RWPE2 (cell line): Measurements from ENCODE around the gene PROSER3.

ENCODE experiments used
- ATAC-seq: fragments of 200-7000 bp; cut with Tn5 transposase; 3 replicates; pipeline ENCODE4 v1.9.1; 2021; ENCODE audit warnings: low read depth
- DNase-seq: peaks from one replicate; pipeline ENCODE4 v3.0.0-alpha.2; 2020; ENCODE audit warnings: low spot score
- H3K27ac ChIP-seq: fragments of 450-650 bp; 2 replicates; pipeline ENCODE4 v1.5.1; 2017; ENCODE audit warnings: mild to moderate bottlenecking; ENCODE audit not compliant: poor library complexity, severe bottlenecking
- H3K27me3 ChIP-seq: fragments of 250-450 bp; sonication (Bioruptor Pico); 2 replicates; pipeline ENCODE4 v1.5.1; 2021; ENCODE audit warnings: mild to moderate bottlenecking, moderate library complexity; ENCODE audit not compliant: insufficient read depth, poor library complexity, severe bottlenecking
- H3K36me3 ChIP-seq: fragments of 250-450 bp; sonication (Bioruptor Pico); 2 replicates; pipeline ENCODE4 v1.5.1; 2020; ENCODE audit warnings: low read depth, mild to moderate bottlenecking, moderate library complexity
- H3K4me1 ChIP-seq: fragments of 250-450 bp; sonication (Bioruptor Pico); 2 replicates; pipeline ENCODE4 v1.5.1; 2021; ENCODE audit warnings: mild to moderate bottlenecking, moderate library complexity; ENCODE audit not compliant: insufficient read depth, poor library complexity, severe bottlenecking
- H3K4me3 ChIP-seq: fragments of 250-450 bp; sonication (Bioruptor Pico); 2 replicates; pipeline ENCODE4 v1.5.1; 2021; ENCODE audit warnings: mild to moderate bottlenecking, moderate library complexity; ENCODE audit not compliant: severe bottlenecking
- H3K9me3 ChIP-seq: fragments of 250-450 bp; sonication (Bioruptor Pico); 2 replicates; pipeline ENCODE4 v1.5.1; 2021; ENCODE audit warnings: mild to moderate bottlenecking, moderate library complexity; ENCODE audit not compliant: severe bottlenecking
- CTCF ChIP-seq: fragments of 450-650 bp; IDR thresholded peaks from one replicate; pipeline ENCODE4 v1.5.1; 2017; ENCODE audit warnings: mild to moderate bottlenecking, moderate library complexity; ENCODE audit not compliant: poor library complexity, severe bottlenecking

The PROSER3 gene

GRCh38 chr19:35796645-35797542 is 38.9 kb downstream of the PROSER3 start:
- no peaks in the 10 kb centered on the region for H3K36me3 ChIP-seq
- H3K4me1 ChIP-seq: no peaks in the 10 kb centered on the region
- DNase-seq (no peak), ATAC-seq (no peak)
- no peaks in the 10 kb centered on the region for H3K27me3 ChIP-seq
- no peak for TF ChIP-seq CTCF
- H3K9me3 ChIP-seq: no peaks in the 10 kb centered on the region
- no peak overlapping the region for H3K27ac ChIP-seq
- H3K4me3 ChIP-seq: no peak overlapping the region

GRCh38 chr19:35797663-35798062 is 39.7 kb downstream of the PROSER3 start:
- no peaks in the 10 kb centered on the region for H3K4me1 ChIP-seq
- no peak for TF ChIP-seq CTCF

GRCh38 chr19:35801828-35802227 is 43.9 kb downstream of the PROSER3 start:
- Histone ChIP-seq H3K27ac (no peak overlapping the region), H3K9me3 (no peaks in the 10 kb centered on the region), H3K4me1 (no peaks in the 10 kb centered on the region), H3K27me3 (no peaks in the 10 kb centered on the region), H3K4me3 (no peak overlapping the region), H3K36me3 (no peaks in the 10 kb centered on the region)
- ATAC-seq (no peak), DNase-seq (no peak)
- no peak for TF ChIP-seq CTCF

More at GRCh38 chr19:35797663-35798062, 39.7 kb downstream of the PROSER3 start:
- no peak overlapping the region for H3K27ac ChIP-seq
- no peaks in the 10 kb centered on the region for H3K36me3 ChIP-seq
- H3K4me3 ChIP-seq: no peak overlapping the region
- no peak; the same call in 2 of the 3 replicates for ATAC-seq
- no peaks in the 10 kb centered on the region for H3K27me3 ChIP-seq
- DNase-seq: no peak
- H3K9me3 ChIP-seq: no peaks in the 10 kb centered on the region

GRCh38 chr19:35805526-35806102 is 47.6 kb downstream of the PROSER3 start:
- no peaks in the 10 kb centered on the region for H3K36me3 ChIP-seq
- ATAC-seq (no peak), DNase-seq (no peak)
- H3K27me3 ChIP-seq: no peaks in the 10 kb centered on the region
- H3K27ac ChIP-seq: no peak overlapping the region
- H3K4me1 ChIP-seq: no peaks in the 10 kb centered on the region
- no peak overlapping the region for H3K4me3 ChIP-seq
- no peak for TF ChIP-seq CTCF
- H3K9me3 ChIP-seq: no peaks in the 10 kb centered on the region

GRCh38 chr19:35806597-35806996 is 48.6 kb downstream of the PROSER3 start:
- Histone ChIP-seq H3K4me3 (no peak overlapping the region), H3K27ac (no peak overlapping the region), H3K9me3 (no peaks in the 10 kb centered on the region), H3K4me1 (no peaks in the 10 kb centered on the region), H3K36me3 (no peaks in the 10 kb centered on the region), H3K27me3 (no peaks in the 10 kb centered on the region)
- ATAC-seq (no peak), DNase-seq (no peak)
- TF ChIP-seq CTCF: no peak
